HUES48 (cell line): Measurements from ENCODE around the gene VGLL4.

Experiments used
- H3K27ac ChIP-seq: one replicate; pipeline ENCODE4 v1.7.0; 2013; ENCODE audit warnings: low read depth, low read length, inconsistent platforms
- H3K27me3 ChIP-seq: 2 replicates; pipeline ENCODE4 v1.6.1; 2013; ENCODE audit warnings: mild to moderate bottlenecking, low read length; ENCODE audit not compliant: control insufficient read depth, insufficient read depth
- H3K36me3 ChIP-seq: 2 replicates; pipeline ENCODE4 v1.6.1; 2013; ENCODE audit warnings: low read length; ENCODE audit not compliant: control insufficient read depth, insufficient read depth
- H3K4me1 ChIP-seq: 2 replicates; pipeline ENCODE4 v1.6.1; 2013; ENCODE audit warnings: mild to moderate bottlenecking, low read length; ENCODE audit not compliant: control insufficient read depth, insufficient read depth
- H3K4me3 ChIP-seq: 2 replicates; pipeline ENCODE4 v1.5.1; 2013; ENCODE audit warnings: mild to moderate bottlenecking, low read depth, low read length
- H3K9ac ChIP-seq: 2 replicates; pipeline ENCODE4 v1.6.1; 2013; ENCODE audit warnings: mild to moderate bottlenecking, low read depth, low read length, moderate library complexity
- H3K9me3 ChIP-seq: 2 replicates; pipeline ENCODE4 v1.6.1; 2013; ENCODE audit warnings: low read length; ENCODE audit not compliant: control insufficient read depth, insufficient read depth

VGLL4 gene

DNA sequence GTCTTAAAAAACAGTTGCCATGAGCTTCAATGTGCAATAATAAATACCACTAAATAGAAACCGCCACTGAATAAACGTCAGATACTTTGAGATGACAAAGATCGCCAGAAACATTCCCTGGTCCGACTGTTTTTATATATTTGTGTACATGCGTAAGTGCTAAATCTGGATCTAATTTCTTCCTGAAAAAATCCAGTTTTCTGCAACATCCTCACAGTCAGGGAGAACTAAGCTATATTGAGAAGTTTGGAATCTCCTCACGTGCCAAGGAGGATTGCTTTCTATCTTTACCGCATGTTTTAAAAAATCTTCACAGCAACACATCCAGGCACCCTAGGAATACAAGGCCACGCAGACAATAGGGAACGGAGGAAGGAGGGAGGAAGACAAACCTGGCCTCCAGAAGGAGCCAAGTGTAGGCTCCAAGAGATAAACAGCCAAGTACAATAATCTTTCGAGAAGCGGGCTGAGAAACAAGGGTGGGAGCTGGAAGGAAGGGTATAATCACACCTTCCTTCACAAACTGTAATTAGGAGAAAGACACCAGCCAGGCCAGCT is 5.7 kb downstream of the VGLL4 start:
- Histone ChIP-seq H3K9ac (no peak overlapping the region), H3K9me3 (no peaks in the 10 kb centered on the region), H3K4me3 (no peak overlapping the region), H3K36me3 (no peaks in the 10 kb centered on the region), H3K27me3 (no peaks in the 10 kb centered on the region), H3K4me1 (peaks cover 61% of the 10 kb centered on the region), H3K27ac (peak overlapping the region; percentile 33)

DNA sequence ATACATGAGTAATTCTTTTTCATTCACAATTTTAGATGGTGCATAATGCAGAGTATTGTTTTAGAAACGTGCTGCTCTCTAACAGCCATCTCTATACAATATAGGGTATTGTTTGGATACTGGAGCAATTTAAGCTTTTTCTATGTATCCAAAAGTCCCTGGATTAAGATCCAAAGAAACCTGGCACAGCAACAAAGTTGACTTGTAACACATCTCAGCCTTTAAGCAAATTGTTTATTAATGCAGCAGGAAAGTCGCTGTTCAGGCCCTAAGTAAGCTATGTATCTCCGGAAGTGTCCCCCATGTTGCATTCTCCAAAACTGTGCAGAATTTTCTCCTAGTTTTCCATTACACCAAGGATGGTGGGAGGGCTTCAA is 7.3 kb downstream of the VGLL4 start:
- Histone ChIP-seq H3K36me3 (no peaks in the 10 kb centered on the region), H3K9me3 (no peaks in the 10 kb centered on the region), H3K27me3 (no peaks in the 10 kb centered on the region), H3K4me1 (peaks cover 59% of the 10 kb centered on the region), H3K4me3 (no peak overlapping the region), H3K9ac (no peak overlapping the region), H3K27ac (no peak overlapping the region)

DNA sequence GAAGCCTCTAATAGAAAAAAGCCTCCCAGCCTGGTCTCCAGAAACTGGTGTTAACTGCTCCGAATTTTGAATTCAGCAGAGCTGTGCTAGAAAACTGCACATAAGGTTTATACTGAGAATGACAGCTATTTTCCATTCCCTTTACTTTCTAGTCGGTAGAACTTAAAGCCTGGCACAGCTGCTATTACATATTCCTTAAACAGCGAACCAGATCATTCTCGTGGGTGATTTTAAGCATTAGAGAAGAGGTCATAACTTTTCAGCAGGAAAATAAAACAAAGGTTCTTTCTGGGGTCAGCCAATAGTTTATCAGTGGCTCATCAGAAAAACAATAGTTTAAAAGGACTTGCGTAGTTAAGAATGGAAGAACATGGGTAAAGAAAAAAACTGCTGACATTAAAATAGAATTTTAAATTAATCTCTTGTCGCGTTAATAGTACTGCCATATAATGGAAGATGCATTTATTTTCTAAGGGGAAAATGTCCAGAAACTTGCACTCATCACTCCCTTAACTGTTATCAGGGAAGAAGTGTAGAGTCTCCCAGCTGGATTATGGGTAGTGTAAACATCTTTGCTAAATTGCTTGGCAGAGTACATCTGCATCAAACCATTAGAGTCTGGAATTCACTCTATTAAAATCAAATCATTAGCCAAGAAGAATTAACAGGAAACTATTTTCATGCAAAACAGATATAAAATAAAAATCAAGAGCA is 7.9 kb downstream of the VGLL4 start:
- Histone ChIP-seq H3K4me1 (peaks cover 54% of the 10 kb centered on the region), H3K9ac (no peak overlapping the region), H3K27ac (no peak overlapping the region), H3K9me3 (no peaks in the 10 kb centered on the region), H3K4me3 (no peak overlapping the region), H3K27me3 (no peaks in the 10 kb centered on the region), H3K36me3 (no peaks in the 10 kb centered on the region)

DNA sequence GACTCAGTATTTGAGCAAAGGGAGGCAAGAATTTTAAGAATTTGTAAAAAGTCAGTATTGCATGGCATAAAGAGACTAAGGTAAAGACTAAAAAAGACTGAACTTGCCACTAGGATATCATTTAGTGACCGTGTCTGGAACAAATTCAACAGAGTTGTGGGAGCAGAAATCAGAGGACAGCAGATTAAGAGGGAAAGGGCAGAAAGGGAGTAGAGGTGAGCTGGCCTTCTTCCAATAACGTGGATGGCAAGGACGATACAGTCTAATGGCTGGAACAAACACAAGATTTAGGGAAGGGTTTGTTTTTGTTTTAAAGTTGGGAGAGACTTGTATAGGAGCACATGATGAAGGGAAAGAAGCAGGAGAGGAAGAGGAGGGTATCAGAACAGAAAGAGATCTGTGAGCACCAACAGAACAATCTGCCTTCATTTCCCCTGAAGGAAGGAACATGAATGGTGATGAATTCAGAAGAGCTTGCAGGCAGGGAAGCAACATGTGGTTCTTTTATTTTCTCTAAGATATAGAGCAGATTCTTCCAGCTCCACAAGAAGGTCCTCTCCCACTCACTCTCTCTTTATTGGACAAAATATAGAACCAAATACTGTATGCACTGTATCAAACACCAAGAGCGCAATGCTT is 8.6 kb downstream of the VGLL4 start:
- Histone ChIP-seq H3K27ac (no peak overlapping the region), H3K27me3 (no peaks in the 10 kb centered on the region), H3K4me1 (peaks cover 49% of the 10 kb centered on the region), H3K9ac (no peak overlapping the region), H3K9me3 (no peaks in the 10 kb centered on the region), H3K36me3 (no peaks in the 10 kb centered on the region), H3K4me3 (no peak overlapping the region)

DNA sequence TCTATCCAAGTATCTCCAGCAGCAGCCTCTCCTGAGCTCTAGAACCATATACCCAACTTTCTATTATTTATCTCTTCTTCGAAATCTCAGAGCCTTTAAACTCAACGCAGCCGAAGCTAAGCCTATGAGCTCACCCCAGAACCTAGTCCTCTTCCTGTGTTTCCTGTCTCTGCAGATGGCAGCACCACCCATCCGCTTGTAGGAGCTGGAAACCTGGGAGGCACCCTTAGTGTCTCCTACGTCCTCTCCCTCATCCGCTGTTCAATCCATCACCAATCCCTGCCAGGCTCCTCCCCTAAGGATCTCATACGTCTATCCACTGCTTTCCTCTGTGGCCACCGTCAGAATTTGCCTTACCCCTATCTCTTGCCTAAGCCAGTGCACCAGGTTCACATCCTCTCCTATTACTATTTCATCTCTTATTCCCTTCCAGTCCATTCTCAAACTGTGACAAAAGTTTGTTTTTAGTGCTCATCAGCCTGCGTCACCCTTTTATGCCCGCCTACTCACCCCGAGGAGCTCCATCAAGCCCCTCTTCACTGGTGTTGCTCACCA is 9.6 kb downstream of the VGLL4 start:
- H3K36me3 ChIP-seq: no peaks in the 10 kb centered on the region
- H3K27ac ChIP-seq: no peak overlapping the region
- peaks cover 44% of the 10 kb centered on the region for H3K4me1 ChIP-seq
- H3K27me3 ChIP-seq: no peaks in the 10 kb centered on the region
- no peak overlapping the region for H3K9ac ChIP-seq
- H3K9me3 ChIP-seq: no peaks in the 10 kb centered on the region
- H3K4me3 ChIP-seq: no peak overlapping the region

DNA sequence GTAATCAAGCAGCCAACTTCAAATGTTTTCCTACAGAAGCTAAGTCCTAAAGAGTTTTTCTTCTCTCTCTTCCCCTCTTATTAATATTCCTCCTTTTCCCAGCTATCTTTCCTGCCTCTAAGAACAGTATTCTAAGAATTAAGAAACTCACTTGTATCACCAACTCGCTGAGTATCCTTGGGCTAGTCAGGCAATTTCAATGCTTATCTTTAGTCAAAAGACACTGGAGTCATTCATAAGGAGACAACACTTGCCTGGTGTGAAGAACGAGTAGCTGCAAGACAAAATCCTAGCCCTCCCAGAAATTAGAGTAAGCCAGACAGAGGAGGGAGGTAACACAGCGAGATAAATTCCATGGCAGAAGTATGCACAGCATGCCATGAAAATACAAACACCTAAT is 10.7 kb downstream of the VGLL4 start:
- no peak overlapping the region for H3K4me3 ChIP-seq
- H3K4me1 ChIP-seq: peaks cover 32% of the 10 kb centered on the region
- no peaks in the 10 kb centered on the region for H3K36me3 ChIP-seq
- H3K27me3 ChIP-seq: no peaks in the 10 kb centered on the region
- no peaks in the 10 kb centered on the region for H3K9me3 ChIP-seq
- no peak overlapping the region for H3K9ac ChIP-seq
- H3K27ac ChIP-seq: no peak overlapping the region

DNA sequence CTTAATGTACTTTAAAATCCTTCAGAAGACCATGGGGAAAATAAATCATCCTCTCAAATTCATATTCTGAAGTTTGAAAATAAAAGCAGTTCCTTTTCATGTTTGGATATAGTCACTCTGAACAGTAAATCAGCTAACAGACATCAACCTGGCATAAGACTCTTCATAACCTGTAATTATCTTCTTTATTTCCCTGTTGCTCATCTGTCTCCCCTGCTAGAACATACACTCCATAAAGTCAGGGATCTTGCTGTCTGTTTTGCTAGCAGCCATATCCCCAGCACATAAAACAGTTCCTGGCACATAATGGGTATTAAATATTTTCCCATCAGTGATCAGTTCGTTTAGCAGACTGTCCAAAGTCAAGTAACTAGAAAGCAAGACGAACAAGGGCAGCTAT is 11.2 kb downstream of the VGLL4 start:
- Histone ChIP-seq H3K9me3 (no peaks in the 10 kb centered on the region), H3K36me3 (no peaks in the 10 kb centered on the region), H3K27me3 (no peaks in the 10 kb centered on the region), H3K9ac (no peak overlapping the region), H3K4me3 (no peak overlapping the region), H3K4me1 (peaks cover 28% of the 10 kb centered on the region), H3K27ac (no peak overlapping the region)

DNA sequence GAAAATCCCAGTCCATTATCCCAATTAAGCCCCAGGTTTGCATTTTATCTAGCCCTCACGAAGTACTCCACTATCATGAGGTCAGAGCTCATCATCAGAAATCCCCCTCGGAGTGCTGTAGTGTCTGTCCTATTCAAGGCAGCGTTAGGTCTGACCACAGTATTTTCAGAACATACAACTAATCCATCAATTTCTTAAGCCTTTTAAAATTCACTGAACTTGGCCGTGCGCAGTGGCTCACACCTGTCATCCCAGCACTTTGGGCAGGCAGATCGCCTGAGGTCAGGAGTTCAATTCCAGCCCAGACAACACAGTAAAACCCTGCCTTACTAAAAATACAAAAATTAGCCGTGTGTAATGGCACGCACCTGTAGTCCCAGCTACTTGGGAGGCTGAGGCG is 11.9 kb downstream of the VGLL4 start:
- Histone ChIP-seq H3K36me3 (no peaks in the 10 kb centered on the region), H3K4me3 (no peak overlapping the region), H3K9me3 (no peaks in the 10 kb centered on the region), H3K9ac (no peak overlapping the region), H3K4me1 (peaks cover 22% of the 10 kb centered on the region), H3K27ac (no peak overlapping the region), H3K27me3 (no peaks in the 10 kb centered on the region)

DNA sequence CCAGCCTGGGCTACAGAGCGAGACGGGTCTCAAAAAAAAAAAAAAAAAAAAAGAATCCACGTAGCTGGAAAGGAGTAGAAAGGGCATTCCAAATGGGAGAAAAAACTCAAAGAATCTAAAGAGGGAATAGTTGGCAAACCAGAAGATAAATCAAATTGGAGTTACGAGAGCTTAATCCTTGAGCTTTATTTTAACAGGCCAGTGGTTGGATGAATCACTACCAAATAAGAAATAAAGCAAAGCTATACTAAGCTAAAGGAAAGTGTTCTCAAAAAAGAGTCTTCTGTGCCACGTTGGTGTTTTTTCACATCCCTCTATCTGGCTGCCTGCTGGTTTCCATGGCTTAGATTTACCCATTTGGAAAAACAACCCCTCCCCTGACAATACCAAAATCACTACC is 14.0 kb downstream of the VGLL4 start:
- Histone ChIP-seq H3K27ac (no peak overlapping the region), H3K36me3 (no peaks in the 10 kb centered on the region), H3K4me3 (no peak overlapping the region), H3K9ac (no peak overlapping the region), H3K4me1 (peaks cover 10% of the 10 kb centered on the region), H3K27me3 (no peaks in the 10 kb centered on the region), H3K9me3 (no peaks in the 10 kb centered on the region)

DNA sequence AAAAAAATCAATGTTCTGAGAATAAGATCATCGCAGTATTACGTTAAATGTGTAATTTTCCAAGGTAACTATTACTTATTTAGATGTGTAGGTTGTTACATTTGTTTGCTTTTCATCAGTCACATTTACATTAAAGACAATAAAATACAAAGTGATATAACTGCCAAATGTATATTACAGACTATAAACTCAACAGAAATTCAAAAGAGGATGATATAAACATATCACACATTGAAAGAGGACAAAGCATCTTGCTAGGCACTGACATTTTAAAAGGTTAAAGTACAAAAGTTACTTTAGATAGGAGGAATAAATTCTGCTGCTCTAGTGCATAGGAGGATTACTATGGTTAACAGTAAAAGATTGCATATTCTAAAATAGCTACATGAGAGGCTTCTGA is 16.1 kb downstream of the VGLL4 start:
- H3K36me3 ChIP-seq: no peaks in the 10 kb centered on the region
- no peak overlapping the region for H3K9ac ChIP-seq
- H3K27ac ChIP-seq: no peak overlapping the region
- H3K4me1 ChIP-seq: peaks cover 18% of the 10 kb centered on the region
- no peaks in the 10 kb centered on the region for H3K9me3 ChIP-seq
- H3K4me3 ChIP-seq: no peak overlapping the region
- H3K27me3 ChIP-seq: no peaks in the 10 kb centered on the region

DNA sequence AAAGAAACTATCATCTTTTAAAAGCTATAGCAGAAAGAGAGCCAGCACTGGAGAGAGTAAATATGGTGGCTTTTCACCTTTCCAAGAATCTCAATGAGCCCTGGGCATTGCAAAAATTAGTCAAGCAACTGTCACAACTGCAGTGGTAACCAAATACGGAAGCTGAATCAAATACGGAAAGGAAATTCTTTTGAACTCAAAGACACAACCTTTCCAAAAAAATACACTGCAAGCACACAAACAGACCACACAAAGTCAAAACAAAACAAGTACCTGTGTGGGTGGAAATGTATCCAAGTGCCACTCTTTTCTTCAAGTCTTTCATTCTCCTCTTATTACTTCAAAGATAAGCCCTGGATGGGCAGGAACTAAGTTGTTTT is 17.6 kb downstream of the VGLL4 start:
- Histone ChIP-seq H3K4me1 (peaks cover 18% of the 10 kb centered on the region), H3K27me3 (no peaks in the 10 kb centered on the region), H3K9me3 (no peaks in the 10 kb centered on the region), H3K9ac (no peak overlapping the region), H3K36me3 (no peaks in the 10 kb centered on the region), H3K27ac (no peak overlapping the region), H3K4me3 (no peak overlapping the region)
